SW 1271 (cell line): ENCODE data around the gene CHRNA5.
A peak's percentile ranks its signal among the peaks of the same experiment; 100 is the strongest.

Experiments used
- DNase-seq, 2 experiments: peaks; one replicate each; lab custom pipeline; 2025; lab: John Stamatoyannopoulos, UW

CHRNA5 gene

GRCh38 chr15:78638658-78639314 is 73.5 kb downstream of the CHRNA5 start:
- DNase-seq = peak; percentile 13 to 29

- no peak for DNase-seq
These were observed 75.3 kb downstream of the CHRNA5 start for GRCh38 chr15:78640527-78641101.

GRCh38 chr15:78641102-78641748 is 75.9 kb downstream of the CHRNA5 start, which contains the start of gene CHRNB4:
Gene CHRNB4 (minus strand): TSS chr15:78641210. CDS start chr15:78641133, 77 bp downstream.
- DNase-seq = no peak

- DNase-seq = no peak
These were observed 76.5 kb downstream of the CHRNA5 start for GRCh38 chr15:78641749-78642275.

GRCh38 chr15:78642331-78642730 is 77.0 kb downstream of the CHRNA5 start:
- DNase-seq = no peak
